Activated CD4-positive, alpha-beta T cell treated with anti-CD3 and anti-CD28 coated beads, Interleukin-2, amount 10 ng/mL, durations not matched to agents 7 days and 5 days (primary cell): ENCODE data around the gene ST6GAL2. TPM values are rescaled to one million over a fixed set of nuclear protein-coding genes. Genes with fewer than 3 reads are reported as not detected.

Experiments used
- CTCF ChIA-PET: fragments of 350-600 bp; sonication (Branson Sonifier 250); formaldehyde crosslinking; loops from one replicate; lab custom pipeline; 2021; ENCODE audit warnings: antibody characterized with exemption; lab: Charles Lee
- POLR2A ChIA-PET: fragments of 350-600 bp; sonication (Branson Sonifier 250); formaldehyde crosslinking; loops from one replicate; lab custom pipeline; 2021; ENCODE audit warnings: antibody characterized with exemption; lab: Charles Lee
- DNase-seq: peaks from one replicate; pipeline ENCODE4 v3.0.0-alpha.2; 2020
- H3K27ac Mint-ChIP-seq: one replicate; pipeline ENCODE4 v1.8.0; 2021; ENCODE audit warnings: mild to moderate bottlenecking, moderate library complexity, mixed read lengths
- H3K27me3 Mint-ChIP-seq: one replicate; pipeline ENCODE4 v1.8.0; 2021; ENCODE audit warnings: mixed read lengths
- H3K36me3 Mint-ChIP-seq: one replicate; pipeline ENCODE4 v1.8.0; 2021; ENCODE audit warnings: low read depth, mixed read lengths
- H3K4me1 Mint-ChIP-seq: one replicate; pipeline ENCODE4 v1.8.0; 2021; ENCODE audit warnings: mixed read lengths
- H3K4me3 Mint-ChIP-seq: one replicate; pipeline ENCODE4 v1.8.0; 2021; ENCODE audit warnings: mild to moderate bottlenecking, moderate library complexity, mixed read lengths
- H3K9me3 Mint-ChIP-seq: one replicate; pipeline ENCODE4 v1.8.0; 2021; ENCODE audit warnings: mixed read lengths
- total RNA-seq, 2 experiments: library from RNA; stranded (reverse); gene quantifications; one replicate each; pipeline ENCODE4 v1.2.3, GENCODE V29; 2021

Gene ST6GAL2
- total RNA-seq, 2 experiments from 2014 or later, result not detected

GRCh38 chr2:106831241-106831640, 54.7 kb downstream of the ST6GAL2 start:
- Mint-ChIP-seq H3K27me3 (peaks cover 8% of the 10 kb centered on the region), H3K27ac (no peak overlapping the region), H3K9me3 (no peaks in the 10 kb centered on the region), H3K4me3 (no peak overlapping the region), H3K36me3 (no peaks in the 10 kb centered on the region), H3K4me1 (no peaks in the 10 kb centered on the region)
- DNase-seq, result no peak
- CTCF ChIA-PET, result no interaction called here
- POLR2A ChIA-PET, result no interaction called here

DNA sequence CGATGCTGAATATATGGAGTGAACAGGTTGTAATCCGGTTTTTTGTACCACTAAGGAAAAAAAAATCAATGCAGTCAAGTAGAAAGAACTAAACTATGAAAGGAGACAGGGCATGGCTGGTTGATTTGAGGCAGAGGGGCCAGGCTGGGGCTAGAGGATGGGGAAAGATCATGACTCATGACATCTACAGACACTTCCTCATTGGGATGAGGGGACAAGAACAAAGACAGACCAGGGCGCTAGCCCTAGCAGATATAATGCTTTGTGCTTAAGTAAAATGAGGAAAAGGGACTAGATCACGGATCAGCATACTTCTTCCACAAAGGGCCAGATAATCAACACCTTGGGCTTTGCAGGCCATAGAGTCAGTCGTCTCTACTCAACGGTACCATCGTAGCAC, 55.8 kb downstream of the ST6GAL2 start:
- H3K36me3 Mint-ChIP-seq, result no peaks in the 10 kb centered on the region
- H3K9me3 Mint-ChIP-seq, result peaks cover under 1% of the 10 kb centered on the region
- H3K27me3 Mint-ChIP-seq, result peaks cover 8% of the 10 kb centered on the region
- ChIA-PET CTCF (no interaction called here), POLR2A (no interaction called here)
- no peak overlapping the region for H3K4me3 Mint-ChIP-seq
- H3K4me1 Mint-ChIP-seq, result no peaks in the 10 kb centered on the region
- DNase-seq, result no peak
- no peak overlapping the region for H3K27ac Mint-ChIP-seq

DNA sequence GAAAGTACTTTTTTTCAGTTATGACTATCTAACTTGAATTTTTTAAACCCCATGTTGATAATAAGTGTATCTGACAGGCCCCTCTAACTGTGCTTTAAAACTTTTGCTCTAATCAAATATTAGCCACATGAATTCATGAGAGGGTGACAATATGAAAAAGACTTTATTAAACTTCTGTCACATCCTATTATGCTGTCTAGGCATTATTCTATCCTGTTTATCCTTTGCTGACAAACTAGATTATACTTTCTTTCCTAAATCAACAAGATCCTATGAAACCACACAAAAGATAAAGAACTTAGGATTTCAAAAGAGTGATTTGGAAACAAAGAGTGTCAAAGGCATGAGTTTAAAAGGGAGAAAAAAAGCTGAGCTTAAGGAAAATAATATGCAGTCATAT, 57.8 kb downstream of the ST6GAL2 start:
- ChIA-PET CTCF (no interaction called here), POLR2A (no interaction called here)
- Mint-ChIP-seq H3K4me1 (no peaks in the 10 kb centered on the region), H3K9me3 (peaks cover 2% of the 10 kb centered on the region), H3K4me3 (no peak overlapping the region), H3K27ac (no peak overlapping the region), H3K36me3 (no peaks in the 10 kb centered on the region), H3K27me3 (peaks cover under 1% of the 10 kb centered on the region)
- DNase-seq, result no peak

DNA sequence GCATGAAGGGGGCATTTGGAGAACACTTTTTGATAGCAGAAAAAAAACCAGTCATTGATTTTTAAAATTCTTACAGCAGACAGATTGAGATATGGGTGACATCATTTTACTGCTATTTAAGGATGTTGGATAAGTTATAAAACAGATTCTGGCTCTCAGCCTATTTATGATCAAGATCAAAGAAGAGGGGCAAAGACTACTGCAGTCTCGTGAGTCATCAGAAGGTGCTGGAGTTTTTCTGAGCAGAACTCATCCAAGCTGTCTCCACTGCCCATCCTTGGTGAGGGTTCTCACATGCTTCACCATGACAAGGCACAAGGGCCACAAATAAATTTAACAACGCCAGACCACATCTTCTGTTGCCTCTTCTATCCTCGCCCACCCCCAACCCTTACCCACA, 58.8 kb downstream of the ST6GAL2 start:
- Mint-ChIP-seq H3K36me3 (no peaks in the 10 kb centered on the region), H3K27me3 (no peaks in the 10 kb centered on the region), H3K4me3 (no peak overlapping the region), H3K9me3 (peaks cover 2% of the 10 kb centered on the region), H3K27ac (no peak overlapping the region), H3K4me1 (no peaks in the 10 kb centered on the region)
- CTCF ChIA-PET, result no interaction called here
- no peak for DNase-seq
- POLR2A ChIA-PET, result no interaction called here

- Mint-ChIP-seq H3K4me3 (no peak overlapping the region), H3K4me1 (no peaks in the 10 kb centered on the region), H3K27ac (no peak overlapping the region), H3K36me3 (no peaks in the 10 kb centered on the region), H3K9me3 (peaks cover 2% of the 10 kb centered on the region), H3K27me3 (peaks cover 4% of the 10 kb centered on the region)
- CTCF ChIA-PET, result no interaction called here
- POLR2A ChIA-PET, result no interaction called here
- no peak for DNase-seq
These were observed 60.8 kb downstream of the ST6GAL2 start for GRCh38 chr2:106825161-106825560.

- ChIA-PET POLR2A (interaction anchor here (0.6 kb wide), 1 partner anchor 231 kb away, joined by 7 read pairs; no protein-coding TSS in a partner anchor), CTCF (no interaction called here)
- H3K4me1 Mint-ChIP-seq, result no peaks in the 10 kb centered on the region
- H3K4me3 Mint-ChIP-seq, result no peak overlapping the region
- no peak overlapping the region for H3K27ac Mint-ChIP-seq
- no peaks in the 10 kb centered on the region for H3K36me3 Mint-ChIP-seq
- H3K27me3 Mint-ChIP-seq, result peaks cover 10% of the 10 kb centered on the region
- H3K9me3 Mint-ChIP-seq, result no peaks in the 10 kb centered on the region
- no peak for DNase-seq
These were observed 69.0 kb downstream of the ST6GAL2 start for GRCh38 chr2:106816974-106817373.

DNA sequence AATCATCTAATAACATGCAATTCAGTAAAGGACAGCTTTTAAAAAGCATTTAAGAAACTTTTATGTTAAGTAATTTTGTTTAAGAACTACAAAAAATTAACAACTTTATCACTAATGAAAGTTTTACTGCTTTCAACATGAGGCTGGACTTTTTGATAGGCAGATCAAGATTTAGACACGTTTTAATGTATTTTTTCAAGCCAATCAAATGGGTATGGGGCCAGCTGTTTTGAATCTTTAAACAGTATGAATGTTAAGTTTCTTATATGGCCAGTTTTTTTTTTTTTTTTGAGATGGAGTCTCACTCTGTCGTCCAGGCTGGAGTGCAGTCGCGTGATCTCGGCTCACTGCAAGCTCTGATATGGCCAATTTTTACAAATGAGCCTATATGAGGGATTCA, 73.1 kb downstream of the ST6GAL2 start:
- no peaks in the 10 kb centered on the region for H3K36me3 Mint-ChIP-seq
- CTCF ChIA-PET, result no interaction called here
- no peaks in the 10 kb centered on the region for H3K9me3 Mint-ChIP-seq
- H3K4me3 Mint-ChIP-seq, result no peak overlapping the region
- no peaks in the 10 kb centered on the region for H3K4me1 Mint-ChIP-seq
- H3K27me3 Mint-ChIP-seq, result no peaks in the 10 kb centered on the region
- H3K27ac Mint-ChIP-seq, result no peak overlapping the region
- POLR2A ChIA-PET, result no interaction called here
- DNase-seq, result no peak

DNA sequence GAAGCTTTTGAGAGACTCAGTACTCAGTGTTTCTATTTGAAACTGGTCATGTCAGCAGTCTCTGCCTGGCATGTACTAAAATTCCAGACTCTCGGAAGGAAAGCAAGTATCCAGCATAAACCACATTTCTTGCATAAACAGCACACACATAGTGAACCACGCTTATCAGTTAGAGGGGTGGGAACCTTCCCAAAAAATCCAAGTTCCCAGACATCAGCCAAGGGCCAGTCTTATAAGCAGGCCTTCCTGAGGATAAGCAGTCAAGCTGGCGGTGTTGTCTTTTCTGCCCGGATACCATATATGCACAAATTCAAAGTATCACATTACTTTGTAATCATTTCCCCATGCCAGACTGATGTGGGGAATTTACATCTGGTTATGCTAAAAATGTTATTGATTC, 73.6 kb downstream of the ST6GAL2 start:
- Mint-ChIP-seq H3K27me3 (no peaks in the 10 kb centered on the region), H3K9me3 (no peaks in the 10 kb centered on the region), H3K4me1 (no peaks in the 10 kb centered on the region), H3K4me3 (no peak overlapping the region), H3K36me3 (no peaks in the 10 kb centered on the region), H3K27ac (no peak overlapping the region)
- DNase-seq, result no peak
- ChIA-PET POLR2A (no interaction called here), CTCF (no interaction called here)

GRCh38 chr2:106805716-106806115, 80.3 kb downstream of the ST6GAL2 start:
- H3K9me3 Mint-ChIP-seq, result no peaks in the 10 kb centered on the region
- ChIA-PET POLR2A (no interaction called here), CTCF (no interaction called here)
- H3K27ac Mint-ChIP-seq, result no peak overlapping the region
- no peaks in the 10 kb centered on the region for H3K27me3 Mint-ChIP-seq
- no peak for DNase-seq
- H3K4me3 Mint-ChIP-seq, result no peak overlapping the region
- no peaks in the 10 kb centered on the region for H3K4me1 Mint-ChIP-seq
- H3K36me3 Mint-ChIP-seq, result no peaks in the 10 kb centered on the region

DNA sequence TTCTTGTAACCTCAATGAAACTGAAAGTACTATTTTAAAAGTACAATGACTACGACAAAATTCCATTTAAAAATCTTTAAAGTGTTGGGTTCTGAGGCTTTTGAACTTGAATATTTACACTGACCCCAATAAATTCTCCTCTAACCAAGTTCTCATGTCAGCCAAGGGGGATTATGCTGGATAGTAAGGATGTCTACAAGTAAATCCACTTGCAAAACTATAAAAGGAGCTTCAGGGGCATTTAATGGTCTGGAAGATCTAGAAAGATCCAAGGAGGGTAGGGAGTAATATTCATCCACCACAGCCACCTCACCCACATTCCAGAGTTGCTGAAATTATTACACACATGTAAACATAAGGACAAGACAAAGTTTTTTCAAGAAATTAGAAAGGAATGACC, 81.8 kb downstream of the ST6GAL2 start:
- POLR2A ChIA-PET, result no interaction called here
- no peak for DNase-seq
- H3K9me3 Mint-ChIP-seq, result no peaks in the 10 kb centered on the region
- H3K27me3 Mint-ChIP-seq, result no peaks in the 10 kb centered on the region
- H3K36me3 Mint-ChIP-seq, result no peaks in the 10 kb centered on the region
- H3K27ac Mint-ChIP-seq, result no peak overlapping the region
- H3K4me1 Mint-ChIP-seq, result no peaks in the 10 kb centered on the region
- H3K4me3 Mint-ChIP-seq, result no peak overlapping the region
- CTCF ChIA-PET, result no interaction called here

- Mint-ChIP-seq H3K36me3 (no peaks in the 10 kb centered on the region), H3K4me1 (no peaks in the 10 kb centered on the region), H3K9me3 (no peaks in the 10 kb centered on the region), H3K27ac (no peak overlapping the region), H3K27me3 (no peaks in the 10 kb centered on the region), H3K4me3 (no peak overlapping the region)
- ChIA-PET POLR2A (no interaction called here), CTCF (no interaction called here)
- no peak for DNase-seq
These were observed 84.9 kb downstream of the ST6GAL2 start for GRCh38 chr2:106800976-106801655.

DNA sequence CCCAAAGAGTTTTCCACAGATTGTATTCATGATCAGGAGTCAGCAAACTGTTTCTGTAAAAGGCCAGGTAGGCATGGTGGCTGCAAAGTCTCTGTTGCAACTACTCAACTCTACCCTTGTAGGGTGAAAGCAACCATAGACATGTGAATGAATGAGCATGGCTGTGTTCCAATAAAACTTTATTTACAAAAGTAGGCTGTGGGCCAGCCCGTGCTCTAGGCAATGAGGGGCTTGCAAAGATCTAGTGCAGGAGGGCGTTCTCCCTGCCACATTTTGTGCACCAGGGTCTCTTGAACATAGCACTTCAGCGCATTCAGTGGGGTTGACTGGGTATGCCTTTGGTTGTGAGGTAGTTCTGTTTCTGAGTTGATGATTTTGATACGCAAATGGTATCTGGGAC, 85.8 kb downstream of the ST6GAL2 start:
- Mint-ChIP-seq H3K27me3 (no peaks in the 10 kb centered on the region), H3K36me3 (no peaks in the 10 kb centered on the region), H3K9me3 (no peaks in the 10 kb centered on the region), H3K4me1 (no peaks in the 10 kb centered on the region), H3K4me3 (no peak overlapping the region), H3K27ac (no peak overlapping the region)
- CTCF ChIA-PET, result no interaction called here
- POLR2A ChIA-PET, result no interaction called here
- DNase-seq, result no peak

DNA sequence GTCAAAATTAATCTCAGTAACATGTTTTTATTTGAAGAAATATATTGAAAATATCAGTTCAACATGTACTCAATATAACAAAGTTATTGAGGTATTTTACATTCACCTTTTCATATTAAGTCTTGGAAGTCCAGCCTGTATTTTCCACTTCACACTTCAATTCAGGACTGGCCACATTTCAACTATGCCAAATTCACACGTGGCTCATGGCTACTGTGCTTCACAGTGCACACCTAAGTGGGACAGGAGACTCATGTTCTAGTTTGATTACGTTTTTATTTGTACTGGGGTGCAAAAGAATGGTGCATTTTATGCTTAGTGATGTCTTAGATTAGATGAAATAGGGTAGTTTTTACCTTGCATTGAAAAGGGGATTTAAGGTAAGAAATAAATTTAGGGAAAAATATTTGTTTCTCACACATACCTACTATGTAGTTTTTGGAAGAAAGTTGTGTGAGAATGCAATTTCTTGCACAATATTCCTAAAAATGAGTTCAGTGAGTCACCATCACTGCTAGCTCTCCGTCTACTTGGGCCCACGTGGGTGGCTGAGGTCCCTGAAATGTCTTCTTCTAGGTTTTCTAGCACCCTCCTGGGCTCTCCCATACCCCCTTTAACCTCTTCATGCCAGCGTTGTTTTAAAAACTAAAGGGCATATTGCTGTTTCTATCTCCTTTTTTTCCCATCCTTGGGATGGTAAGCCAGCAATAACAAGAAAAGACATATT, 87.0 kb downstream of the ST6GAL2 start:
- Mint-ChIP-seq H3K27me3 (no peaks in the 10 kb centered on the region), H3K4me3 (no peak overlapping the region), H3K36me3 (no peaks in the 10 kb centered on the region), H3K4me1 (no peaks in the 10 kb centered on the region), H3K27ac (no peak overlapping the region), H3K9me3 (no peaks in the 10 kb centered on the region)
- no peak for DNase-seq
- POLR2A ChIA-PET, result no interaction called here
- CTCF ChIA-PET, result no interaction called here

DNA sequence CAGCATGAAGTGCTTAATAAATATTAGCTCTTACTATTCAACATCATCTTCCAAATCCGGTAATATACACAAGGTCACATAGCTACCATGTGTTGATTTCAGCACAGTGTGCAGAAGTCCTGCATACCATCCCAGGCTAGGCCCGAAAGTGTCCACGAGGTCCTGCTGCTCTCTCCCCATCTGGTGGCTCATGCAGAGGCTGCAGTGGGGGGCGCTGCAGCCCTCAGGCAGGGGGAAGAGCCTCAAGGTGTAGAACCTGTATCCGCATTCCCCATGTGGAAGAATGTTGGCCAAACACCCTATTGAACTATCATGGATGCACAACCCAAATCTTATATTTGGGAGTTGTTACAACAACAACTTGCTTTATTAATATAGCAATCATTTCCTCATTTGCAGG, 88.5 kb downstream of the ST6GAL2 start:
- ChIA-PET CTCF (no interaction called here), POLR2A (no interaction called here)
- no peak overlapping the region for H3K4me3 Mint-ChIP-seq
- H3K9me3 Mint-ChIP-seq, result no peaks in the 10 kb centered on the region
- no peaks in the 10 kb centered on the region for H3K27me3 Mint-ChIP-seq
- H3K27ac Mint-ChIP-seq, result no peak overlapping the region
- H3K4me1 Mint-ChIP-seq, result no peaks in the 10 kb centered on the region
- H3K36me3 Mint-ChIP-seq, result no peaks in the 10 kb centered on the region
- no peak for DNase-seq
